CD14-positive monocyte (primary cell): Measurements from ENCODE around the gene TRDN. TPM values are rescaled to one million over a fixed set of nuclear protein-coding genes. Genes with fewer than 3 reads are reported as not detected.

Experiments
- DNase-seq, 3 donors: peaks; one replicate each; pipeline ENCODE4 v3.0.0-alpha.2; 2011 to 2022
- H2AFZ ChIP-seq: 2 replicates; pipeline ENCODE4 v1.6.0; 2012; ENCODE audit warnings: mild to moderate bottlenecking, low read depth, low read length, inconsistent platforms; ENCODE audit not compliant: insufficient read depth, poor library complexity, severe bottlenecking
- H3K27ac ChIP-seq, 2 donors: 1 replicate in 1 of 2; 2 replicates in 1 of 2; pipeline ENCODE4 v1.5.1; 2012 to 2013; ENCODE audit warnings: low read length in 2 of 2, control low read depth in 1 of 2, inconsistent platforms in 1 of 2, low read depth in 1 of 2, mild to moderate bottlenecking in 1 of 2
- H3K27me3 ChIP-seq, 2 donors: one replicate each; pipeline versions ENCODE4 v1.6.0 to v1.6.1; 2011 to 2013; ENCODE audit warnings: low read length in 2 of 2; ENCODE audit not compliant: control insufficient read depth in 2 of 2, insufficient read depth in 2 of 2
- H3K36me3 ChIP-seq, 2 donors: replicated peaks in 1 of 2; 1 replicate in 1 of 2; 2 replicates in 1 of 2; pipeline versions ENCODE4 v1.5.1 to v1.6.1; 2012 to 2013; ENCODE audit warnings: low read length in 2 of 2, control low read depth in 1 of 2, inconsistent platforms in 1 of 2, mild to moderate bottlenecking in 1 of 2; ENCODE audit not compliant: insufficient read depth in 2 of 2, control insufficient read depth in 1 of 2
- H3K4me1 ChIP-seq, 2 donors: 1 replicate in 1 of 2; 2 replicates in 1 of 2; pipeline versions ENCODE4 v1.5.1 to v1.6.1; 2012 to 2013; ENCODE audit warnings: low read length in 2 of 2, control low read depth in 1 of 2, inconsistent platforms in 1 of 2, mild to moderate bottlenecking in 1 of 2, moderate library complexity in 1 of 2; ENCODE audit not compliant: insufficient read depth in 2 of 2, control insufficient read depth in 1 of 2
- H3K4me2 ChIP-seq: replicated peaks from 2 replicates; pipeline ENCODE3; 2012; ENCODE audit warnings: low read length, moderate library complexity, mild to moderate bottlenecking; ENCODE audit not compliant: poor library complexity, severe bottlenecking; ENCODE audit errors: extremely low read depth
- H3K4me3 ChIP-seq, 3 experiments: fragments of 200-600 bp in 1 of 3; sonication (generic) in 1 of 3; replicated peaks in 1 of 3; 1 replicate in 2 of 3; 2 replicates in 1 of 3; pipeline ENCODE4 v1.5.1; 2011 to 2013; ENCODE audit warnings: low read length in 3 of 3, mild to moderate bottlenecking in 3 of 3, control low read depth in 2 of 3, low read depth in 2 of 3, inconsistent platforms in 1 of 3, moderate library complexity in 1 of 3
- H3K79me2 ChIP-seq: 2 replicates; pipeline ENCODE4 v1.6.0; 2012; ENCODE audit warnings: mild to moderate bottlenecking, control low read depth, inconsistent platforms, low read length, moderate library complexity; ENCODE audit not compliant: insufficient read depth
- H3K9ac ChIP-seq: 2 replicates; pipeline ENCODE4 v1.6.0; 2017; ENCODE audit warnings: low read length, mild to moderate bottlenecking; ENCODE audit not compliant: insufficient read depth, poor library complexity, severe bottlenecking
- H3K9me3 ChIP-seq, 2 donors: replicated peaks in 1 of 2; 1 replicate in 1 of 2; 2 replicates in 1 of 2; pipeline versions ENCODE4 v1.5.1 to v1.6.1; 2012 to 2013; ENCODE audit warnings: low read length in 2 of 2, control low read depth in 1 of 2; ENCODE audit not compliant: control insufficient read depth in 1 of 2, insufficient read depth in 1 of 2
- H4K20me1 ChIP-seq: 2 replicates; pipeline ENCODE4 v1.6.0; 2012; ENCODE audit warnings: mild to moderate bottlenecking, low read length, control low read depth, moderate library complexity; ENCODE audit not compliant: insufficient read depth
- H3K27ac Mint-ChIP-seq, 7 donors: one replicate each; pipeline ENCODE4 v1.8.0; 2020; ENCODE audit warnings: mild to moderate bottlenecking in 7 of 7, mixed read lengths in 7 of 7, moderate library complexity in 6 of 7, inconsistent platforms in 2 of 7
- H3K27me3 Mint-ChIP-seq, 3 donors: one replicate each; pipeline ENCODE4 v1.8.0; 2021 to 2022; ENCODE audit warnings: low read depth in 3 of 3, mild to moderate bottlenecking in 3 of 3, mixed read lengths in 3 of 3, moderate library complexity in 3 of 3, inconsistent platforms in 1 of 3
- H3K36me3 Mint-ChIP-seq, 2 donors: one replicate each; pipeline ENCODE4 v1.8.0; 2020; ENCODE audit warnings: mixed read lengths in 2 of 2, inconsistent platforms in 1 of 2, mild to moderate bottlenecking in 1 of 2
- H3K4me1 Mint-ChIP-seq: one replicate; pipeline ENCODE4 v1.8.0; 2020; ENCODE audit warnings: mild to moderate bottlenecking, mixed read lengths
- H3K4me3 Mint-ChIP-seq, 2 donors: one replicate each; pipeline ENCODE4 v1.8.0; 2020; ENCODE audit warnings: mild to moderate bottlenecking in 2 of 2, mixed read lengths in 2 of 2, moderate library complexity in 1 of 2
- H3K9me3 Mint-ChIP-seq, 7 donors: one replicate each; pipeline ENCODE4 v1.8.0; 2020 to 2022; ENCODE audit warnings: mixed read lengths in 7 of 7, mild to moderate bottlenecking in 6 of 7, moderate library complexity in 6 of 7, inconsistent platforms in 2 of 7
- CTCF ChIP-seq: fragments of 200-600 bp; IDR thresholded peaks from one replicate; pipeline ENCODE4 v1.8.0; 2022; ENCODE audit warnings: antibody characterized with exemption, mild to moderate bottlenecking
- WGBS: methylation state at CpG from one replicate; pipeline ENCODE4 v1.1.5; 2013; ENCODE audit warnings: missing lambda C conversion rate; ENCODE audit not compliant: insufficient coverage; 5-methylcytosine and 5-hydroxymethylcytosine counted together
- intact Hi-C, 2 donors: fragments of 100-400 bp; cut with micrococcal nuclease; formaldehyde crosslinking; loops; one replicate each; pipeline versions ENCODE4 v1.15.0 to v1.15.1; 2023
- polyA plus RNA-seq, 3 donors: library from polyadenylated mRNA; depleted of rRNA in 1 of 3; unstranded in 2 of 3; stranded (reverse) in 1 of 3; fragments of 300-500 nt in 2 of 3; fragments of >200 nt in 1 of 3; fragmentation: Illumina TruSeq in 2 of 3; gene quantifications; 1 replicate in 2 of 3; 2 replicates in 1 of 3; pipeline ENCODE4 v1.2.3, GENCODE V29; 2012 to 2021

TRDN gene
- polyA plus RNA-seq, 3 donors = not detected

- peaks cover 0 to under 1% of the 10 kb centered on the region in 2 donors for H3K9me3 ChIP-seq
- no peaks in the 10 kb centered on the region for H3K79me2 ChIP-seq
- Mint-ChIP-seq H3K36me3 (no peaks in the 10 kb centered on the region), H3K27me3 (no peaks in the 10 kb centered on the region), H3K4me1 (no peaks in the 10 kb centered on the region), H3K9me3 (peaks cover 0 to 4% (median 0%) of the 10 kb centered on the region in 7 donors), H3K27ac (peak overlapping the region in 1 of 7 donors; percentile 6), H3K4me3 (no peak overlapping the region)
- H3K27me3 ChIP-seq = no peaks in the 10 kb centered on the region
- H3K36me3 ChIP-seq = no peaks in the 10 kb centered on the region
- no peaks in the 10 kb centered on the region for H3K4me1 ChIP-seq
- H3K4me2 ChIP-seq = no peak overlapping the region
- H3K27ac ChIP-seq = no peak overlapping the region
- intact Hi-C loops = no loop called here
- no peak overlapping the region for H3K9ac ChIP-seq
- H2AFZ ChIP-seq = no peak overlapping the region
- no peaks in the 10 kb centered on the region for H4K20me1 ChIP-seq
- TF ChIP-seq CTCF = no peak
- no peak for DNase-seq
- H3K4me3 ChIP-seq = no peak overlapping the region
These were observed 117.6 kb downstream of the TRDN start for GRCh38 chr6:123519189-123519505.

GRCh38 chr6:123518441-123519188 is 118.1 kb downstream of the TRDN start:
- no peak overlapping the region for H3K4me2 ChIP-seq
- H3K27me3 ChIP-seq = no peaks in the 10 kb centered on the region
- H3K27ac Mint-ChIP-seq = no peak overlapping the region
- 93% methylated on average over 3 of the region's 5 CpGs for WGBS
- H3K4me1 ChIP-seq = no peaks in the 10 kb centered on the region
- no peaks in the 10 kb centered on the region for H3K36me3 Mint-ChIP-seq
- H3K4me3 ChIP-seq = no peak overlapping the region
- no peak overlapping the region for H3K4me3 Mint-ChIP-seq
- H4K20me1 ChIP-seq = no peaks in the 10 kb centered on the region
- no peak overlapping the region for H2AFZ ChIP-seq
- no peaks in the 10 kb centered on the region for H3K36me3 ChIP-seq
- no peaks in the 10 kb centered on the region for H3K79me2 ChIP-seq
- intact Hi-C loops = no loop called here
- no peaks in the 10 kb centered on the region for H3K27me3 Mint-ChIP-seq
- no peaks in the 10 kb centered on the region for H3K4me1 Mint-ChIP-seq
- no peak for DNase-seq
- H3K27ac ChIP-seq = no peak overlapping the region
- TF ChIP-seq CTCF = no peak
- H3K9me3 ChIP-seq = peaks cover 0 to 4% of the 10 kb centered on the region in 2 donors
- peaks cover 0 to 4% (median 0%) of the 10 kb centered on the region in 7 donors for H3K9me3 Mint-ChIP-seq
- no peak overlapping the region for H3K9ac ChIP-seq
